H1 (cell line): ENCODE results near the gene SPATA19. TPM values are rescaled to one million over a fixed set of nuclear protein-coding genes. Genes with fewer than 3 reads are reported as not detected.

Source experiments
- CTCF ChIA-PET: fragments of 300-600 bp; sonication (Branson Sonifier 250); formaldehyde crosslinking; loops from one replicate; lab custom pipeline; 2021; ENCODE audit not compliant: partially characterized antibody; lab: Charles Lee
- POLR2A ChIA-PET: fragments of 300-600 bp; sonication (Branson Sonifier 250); formaldehyde crosslinking; loops from one replicate; lab custom pipeline; 2021; ENCODE audit warnings: inconsistent platforms; ENCODE audit not compliant: partially characterized antibody; lab: Charles Lee
- DNase-seq, 2 experiments: peaks; one replicate each; pipeline versions ENCODE4 v3.0.0 to v3.0.0-alpha.2; 2010 to 2022; ENCODE audit warnings: low spot score in 2 of 2, low read depth in 1 of 2, mixed read lengths in 1 of 2
- FAIRE-seq: peaks from 2 replicates; lab custom pipeline; 2011; peaks lifted over from hg19 to GRCh38; lab: Jason Lieb, UNC
- H2AFZ ChIP-seq: 2 replicates; pipeline ENCODE4 v1.8.1; 2012; ENCODE audit warnings: low read length, inconsistent platforms
- H2AK5ac ChIP-seq: 2 replicates; pipeline ENCODE4 v1.6.1; 2013; ENCODE audit warnings: low read depth, low read length
- H2BK120ac ChIP-seq: replicated peaks from 2 replicates; pipeline ENCODE3; 2013; ENCODE audit warnings: low read depth, low read length, inconsistent platforms
- H2BK12ac ChIP-seq: 2 replicates; pipeline ENCODE4 v1.6.1; 2013; ENCODE audit warnings: low read depth, low read length
- H2BK15ac ChIP-seq: 2 replicates; pipeline ENCODE4 v1.6.1; 2013; ENCODE audit warnings: low read length
- H2BK20ac ChIP-seq: 2 replicates; pipeline ENCODE4 v1.6.1; 2013; ENCODE audit warnings: low read length
- H2BK5ac ChIP-seq: 2 replicates; pipeline ENCODE4 v1.6.1; 2013; ENCODE audit warnings: low read depth, low read length
- H3K14ac ChIP-seq: 2 replicates; pipeline ENCODE4 v1.6.1; 2013; ENCODE audit warnings: inconsistent platforms; ENCODE audit not compliant: insufficient read length
- H3K18ac ChIP-seq: 2 replicates; pipeline ENCODE4 v1.6.1; 2013; ENCODE audit warnings: low read length; ENCODE audit errors: extremely low read depth
- H3K23ac ChIP-seq: 2 replicates; pipeline ENCODE4 v1.6.1; 2013; ENCODE audit warnings: inconsistent platforms; ENCODE audit not compliant: insufficient read length
- H3K23me2 ChIP-seq: 2 replicates; pipeline ENCODE4 v1.6.1; 2013; ENCODE audit warnings: low read depth, low read length
- H3K27ac ChIP-seq: 2 replicates; pipeline ENCODE4 v1.6.1; 2011; ENCODE audit warnings: low read depth, low read length, inconsistent platforms
- H3K27me3 ChIP-seq, 4 experiments: replicated peaks in 1 of 4; 1 replicate in 1 of 4; 2 replicates in 3 of 4; pipeline versions ENCODE4 v1.6.1 to v1.8.1; 2011 to 2013; ENCODE audit warnings: low read length in 3 of 4, mild to moderate bottlenecking in 3 of 4, inconsistent platforms in 2 of 4, mixed read lengths in 2 of 4, moderate library complexity in 1 of 4; ENCODE audit not compliant: control insufficient read depth in 3 of 4, insufficient read depth in 3 of 4; ENCODE audit errors: extremely low read depth in 1 of 4
- H3K36me3 ChIP-seq, 4 experiments: 2 replicates each; pipeline versions ENCODE4 v1.6.1 to v1.8.1; 2011 to 2013; ENCODE audit warnings: mild to moderate bottlenecking in 4 of 4, low read length in 3 of 4, moderate library complexity in 2 of 4, control low read depth in 1 of 4, inconsistent platforms in 1 of 4; ENCODE audit not compliant: insufficient read depth in 4 of 4, control insufficient read depth in 2 of 4
- H3K4ac ChIP-seq: replicated peaks from 2 replicates; pipeline ENCODE3; 2013; ENCODE audit warnings: low read length, low read depth, mixed read lengths, inconsistent platforms; ENCODE audit not compliant: insufficient read length
- H3K4me1 ChIP-seq, 4 experiments: replicated peaks in 1 of 4; 1 replicate in 1 of 4; 2 replicates in 3 of 4; pipeline versions ENCODE4 v1.6.1 to v1.8.1; 2011 to 2013; ENCODE audit warnings: low read length in 3 of 4, inconsistent platforms in 2 of 4, mixed read lengths in 1 of 4; ENCODE audit not compliant: insufficient read depth in 4 of 4, control insufficient read depth in 3 of 4
- H3K4me2 ChIP-seq, 2 experiments: 2 replicates each; pipeline versions ENCODE4 v1.6.1 to v1.8.1; 2011 to 2013; ENCODE audit warnings: low read depth in 2 of 2, low read length in 2 of 2, control low read depth in 1 of 2, inconsistent platforms in 1 of 2, mild to moderate bottlenecking in 1 of 2; ENCODE audit not compliant: insufficient read depth in 1 of 2
- H3K4me3 ChIP-seq, 4 experiments: fragments of 200-600, 300-600 bp in 1 of 4; sonication (generic), shearing (Covaris generic), sonication (Bioruptor Twin) in 1 of 4; 2 replicates each; pipeline versions ENCODE4 v1.5.1 to v1.8.1; 2011 to 2016; ENCODE audit warnings: low read length in 4 of 4, low read depth in 3 of 4, control low read depth in 2 of 4, inconsistent platforms in 2 of 4, mild to moderate bottlenecking in 2 of 4, mixed read lengths in 1 of 4, moderate library complexity in 1 of 4; ENCODE audit not compliant: insufficient read depth in 2 of 4; ENCODE audit errors: extremely low read depth in 1 of 4
- H3K56ac ChIP-seq: replicated peaks from 2 replicates; pipeline ENCODE3; 2013; ENCODE audit warnings: low read depth, mild to moderate bottlenecking, mixed read lengths, low read length, inconsistent platforms; ENCODE audit not compliant: insufficient read length
- H3K79me1 ChIP-seq: 2 replicates; pipeline ENCODE4 v1.6.1; 2013; ENCODE audit warnings: low read depth, low read length, control low read depth
- H3K79me2 ChIP-seq, 2 experiments: 2 replicates each; pipeline versions ENCODE4 v1.6.1 to v1.8.1; 2012 to 2013; ENCODE audit warnings: low read length in 2 of 2, mild to moderate bottlenecking in 2 of 2, inconsistent platforms in 1 of 2; ENCODE audit not compliant: insufficient read depth in 2 of 2, control insufficient read depth in 1 of 2
- H3K9ac ChIP-seq, 4 experiments: replicated peaks in 1 of 4; 1 replicate in 1 of 4; 2 replicates in 3 of 4; pipeline versions ENCODE4 v1.6.1 to v1.8.1; 2011 to 2013; ENCODE audit warnings: low read depth in 3 of 4, low read length in 3 of 4, control low read depth in 2 of 4, mild to moderate bottlenecking in 2 of 4, moderate library complexity in 2 of 4, inconsistent platforms in 1 of 4; ENCODE audit errors: extremely low read depth in 1 of 4
- H3K9me3 ChIP-seq, 2 experiments: 2 replicates each; pipeline versions ENCODE4 v1.6.1 to v1.8.1; 2012 to 2013; ENCODE audit warnings: mild to moderate bottlenecking in 2 of 2, moderate library complexity in 2 of 2, control low read depth in 1 of 2, inconsistent platforms in 1 of 2, low read depth in 1 of 2, low read length in 1 of 2, mixed read lengths in 1 of 2; ENCODE audit not compliant: insufficient read depth in 2 of 2
- H4K20me1 ChIP-seq, 2 experiments: replicated peaks in 1 of 2; 2 replicates each; pipeline versions ENCODE3 to v1.8.1; 2011 to 2013; ENCODE audit warnings: inconsistent platforms in 2 of 2, low read length in 2 of 2, mild to moderate bottlenecking in 1 of 2; ENCODE audit not compliant: insufficient read depth in 2 of 2, control insufficient read depth in 1 of 2
- H4K5ac ChIP-seq: 2 replicates; pipeline ENCODE4 v1.6.1; 2013; ENCODE audit warnings: low read length, low read depth, mixed read lengths, inconsistent platforms; ENCODE audit not compliant: insufficient read length
- H4K8ac ChIP-seq: 2 replicates; pipeline ENCODE4 v1.8.0; 2013; ENCODE audit warnings: mild to moderate bottlenecking, moderate library complexity, low read length, inconsistent platforms; ENCODE audit not compliant: insufficient read depth; ENCODE audit errors: extremely low read depth
- H4K91ac ChIP-seq: replicated peaks from 2 replicates; pipeline ENCODE3; 2013; ENCODE audit warnings: low read length, mixed read lengths, inconsistent platforms; ENCODE audit not compliant: insufficient read length
- ASH2L ChIP-seq: fragments of 200-600, 300-600 bp; sonication (generic); IDR thresholded peaks from one replicate; pipeline ENCODE4 v1.7.1; 2017; ENCODE audit warnings: low read length
- EZH2 ChIP-seq: fragments of 200-600 bp; sonication (generic); IDR thresholded peaks from 2 replicates; pipeline ENCODE4 v1.7.1; 2012; ENCODE audit warnings: low read depth, mild to moderate bottlenecking, moderate library complexity, low read length, inconsistent platforms; ENCODE audit not compliant: severe bottlenecking
- GTF2F1 ChIP-seq: IDR thresholded peaks from 2 replicates; pipeline ENCODE4 v1.6.1; 2012; ENCODE audit warnings: low read depth, low read length, improper control_type of control experiment, borderline replicate concordance
- POLR2A ChIP-seq, 2 experiments: IDR thresholded peaks; 1 replicate in 1 of 2; 2 replicates in 1 of 2; pipeline ENCODE4 v1.6.1; 2011; ENCODE audit warnings: low read depth in 2 of 2, low read length in 2 of 2, mild to moderate bottlenecking in 2 of 2; ENCODE audit errors: control extremely low read depth in 1 of 2
- YY1 ChIP-seq: IDR thresholded peaks from 2 replicates; pipeline ENCODE4 v1.6.1; 2011; ENCODE audit warnings: low read depth, mild to moderate bottlenecking, low read length
- polyA plus RNA-seq, 7 experiments: library from polyadenylated mRNA; depleted of rRNA in 3 of 7; stranded (reverse) in 5 of 7; unstranded in 2 of 7; fragments of >200 nt in 5 of 7; fragments of 200-250 nt in 2 of 7; gene quantifications; 1 replicate in 5 of 7; 2 replicates in 1 of 7; 4 replicates in 1 of 7; pipeline versions ENCODE4 v1.2.1 to v1.2.3, GENCODE V29; 2011 to 2013; ENCODE audit warnings: missing spikeins in 2 of 7, mixed read lengths in 2 of 7
- total RNA-seq: library from RNA; stranded (reverse); fragmentation: NEBNext Ultra II Directional; extraction: Animal tissue kit (Norgen Biotek cat#: 25700); gene quantifications from 2 replicates; pipeline ENCODE4 v1.2.1, GENCODE V29; 2021

SPATA19 gene
- total and polyA plus RNA-seq, 2 of the 8 experiments (the other 6 are each of a cell fraction or from before 2014, with no cell fraction given), result not detected

DNA sequence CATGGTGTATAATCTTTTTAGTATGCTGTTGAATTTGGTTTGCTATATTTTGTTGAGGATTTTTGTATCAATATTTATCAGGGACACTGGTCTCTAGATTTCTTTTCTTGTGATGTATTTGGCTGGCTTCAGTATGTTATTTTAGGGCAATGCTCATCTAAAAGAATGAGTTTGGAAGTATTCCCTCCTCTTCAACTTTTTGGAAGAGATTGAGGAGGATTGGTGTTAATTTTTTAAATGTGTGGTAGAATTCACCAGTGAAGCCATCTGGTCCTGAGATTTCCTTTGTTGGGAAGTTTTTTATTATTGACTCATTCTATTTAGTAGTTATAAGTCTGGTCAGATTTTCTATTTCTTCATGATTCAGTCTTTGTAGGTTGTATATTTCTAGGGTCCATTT lies 22.1 kb upstream of the SPATA19 start:
- Histone ChIP-seq H3K23ac (no peak overlapping the region), H3K79me2 (no peaks in the 10 kb centered on the region), H3K36me3 (no peaks in the 10 kb centered on the region), H3K4me2 (no peak overlapping the region), H3K14ac (no peak overlapping the region), H3K27me3 (no peaks in the 10 kb centered on the region), H3K4me3 (no peak overlapping the region), H4K8ac (no peak overlapping the region), H2BK12ac (no peak overlapping the region), H3K79me1 (no peaks in the 10 kb centered on the region), H3K9me3 (0 out of 4 replicates have a peak, but pooled peaks cover 0 to 3% of the 10 kb centered on the region in 2 experiments), H4K5ac (no peak overlapping the region), H4K91ac (no peak overlapping the region), H3K27ac (no peak overlapping the region), H3K56ac (no peak overlapping the region), H3K23me2 (no peaks in the 10 kb centered on the region), H3K9ac (no peak overlapping the region), H2BK15ac (no peak overlapping the region), H3K18ac (no peak overlapping the region), H3K4ac (no peak overlapping the region), H2BK5ac (no peak overlapping the region), H2BK120ac (no peak overlapping the region), H4K20me1 (no peaks in the 10 kb centered on the region), H2BK20ac (no peak overlapping the region), H2AK5ac (no peak overlapping the region), H3K4me1 (no peaks in the 10 kb centered on the region), H2AFZ (no peak overlapping the region)
- ChIA-PET CTCF (no interaction called here), POLR2A (no interaction called here)
- FAIRE-seq (no peak), DNase-seq (no peak)
- TF ChIP-seq EZH2 (no peak), ASH2L (no peak), YY1 (no peak), POLR2A (IDR thresholded peaks at IDR 0.05; ENCODE audit: control extremely low read depth in 1 of 2, low read depth in 2 of 2, low read length in 2 of 2) (no peak), GTF2F1 (no peak)
